ENCODE results near the gene UFD1. TPM values are rescaled to one million over a fixed set of nuclear protein-coding genes. Genes with fewer than 3 reads are reported as not detected.

UFD1 gene
- total and polyA plus RNA-seq, 9 of the 15 experiments (the other 6 are each of a cell fraction or from before 2014, with no cell fraction given): 238 to 645 (median 363) TPM

GRCh38 chr22:19523240-19524169, 44.5 kb upstream of the UFD1 start (continued):
- TF ChIP-seq, protein P1, sequence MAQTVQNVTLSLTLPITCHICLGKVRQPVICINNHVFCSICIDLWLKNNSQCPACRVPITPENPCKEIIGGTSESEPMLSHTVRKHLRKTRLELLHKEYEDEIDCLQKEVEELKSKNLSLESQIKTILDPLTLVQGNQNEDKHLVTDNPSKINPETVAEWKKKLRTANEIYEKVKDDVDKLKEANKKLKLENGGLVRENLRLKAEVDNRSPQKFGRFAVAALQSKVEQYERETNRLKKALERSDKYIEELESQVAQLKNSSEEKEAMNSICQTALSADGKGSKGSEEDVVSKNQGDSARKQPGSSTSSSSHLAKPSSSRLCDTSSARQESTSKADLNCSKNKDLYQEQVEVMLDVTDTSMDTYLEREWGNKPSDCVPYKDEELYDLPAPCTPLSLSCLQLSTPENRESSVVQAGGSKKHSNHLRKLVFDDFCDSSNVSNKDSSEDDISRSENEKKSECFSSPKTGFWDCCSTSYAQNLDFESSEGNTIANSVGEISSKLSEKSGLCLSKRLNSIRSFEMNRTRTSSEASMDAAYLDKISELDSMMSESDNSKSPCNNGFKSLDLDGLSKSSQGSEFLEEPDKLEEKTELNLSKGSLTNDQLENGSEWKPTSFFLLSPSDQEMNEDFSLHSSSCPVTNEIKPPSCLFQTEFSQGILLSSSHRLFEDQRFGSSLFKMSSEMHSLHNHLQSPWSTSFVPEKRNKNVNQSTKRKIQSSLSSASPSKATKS (CRISPR knock-in tag; IDR thresholded peaks at IDR 0.05): no peak
- TF ChIP-seq CBX3 (IDR thresholded peaks at IDR 0.05; ENCODE audit: borderline replicate concordance in 1 of 2, low read length in 2 of 2): no peak
- no peak for TF ChIP-seq ZNF445 (CRISPR knock-in tag; IDR thresholded peaks at IDR 0.05; ENCODE audit: low read depth)
- no peak for TF ChIP-seq ZNF518B (CRISPR knock-in tag; IDR thresholded peaks at IDR 0.05)
- TF ChIP-seq HNRNPL (IDR thresholded peaks at IDR 0.05; ENCODE audit: low read depth, low read length): peak; percentile 90
- no peak for TF ChIP-seq CREB5 (CRISPR knock-in tag; IDR thresholded peaks at IDR 0.05)
- no peak for TF ChIP-seq ATF4 (CRISPR knock-in tag; IDR thresholded peaks at IDR 0.05)
- TF ChIP-seq, protein P2, sequence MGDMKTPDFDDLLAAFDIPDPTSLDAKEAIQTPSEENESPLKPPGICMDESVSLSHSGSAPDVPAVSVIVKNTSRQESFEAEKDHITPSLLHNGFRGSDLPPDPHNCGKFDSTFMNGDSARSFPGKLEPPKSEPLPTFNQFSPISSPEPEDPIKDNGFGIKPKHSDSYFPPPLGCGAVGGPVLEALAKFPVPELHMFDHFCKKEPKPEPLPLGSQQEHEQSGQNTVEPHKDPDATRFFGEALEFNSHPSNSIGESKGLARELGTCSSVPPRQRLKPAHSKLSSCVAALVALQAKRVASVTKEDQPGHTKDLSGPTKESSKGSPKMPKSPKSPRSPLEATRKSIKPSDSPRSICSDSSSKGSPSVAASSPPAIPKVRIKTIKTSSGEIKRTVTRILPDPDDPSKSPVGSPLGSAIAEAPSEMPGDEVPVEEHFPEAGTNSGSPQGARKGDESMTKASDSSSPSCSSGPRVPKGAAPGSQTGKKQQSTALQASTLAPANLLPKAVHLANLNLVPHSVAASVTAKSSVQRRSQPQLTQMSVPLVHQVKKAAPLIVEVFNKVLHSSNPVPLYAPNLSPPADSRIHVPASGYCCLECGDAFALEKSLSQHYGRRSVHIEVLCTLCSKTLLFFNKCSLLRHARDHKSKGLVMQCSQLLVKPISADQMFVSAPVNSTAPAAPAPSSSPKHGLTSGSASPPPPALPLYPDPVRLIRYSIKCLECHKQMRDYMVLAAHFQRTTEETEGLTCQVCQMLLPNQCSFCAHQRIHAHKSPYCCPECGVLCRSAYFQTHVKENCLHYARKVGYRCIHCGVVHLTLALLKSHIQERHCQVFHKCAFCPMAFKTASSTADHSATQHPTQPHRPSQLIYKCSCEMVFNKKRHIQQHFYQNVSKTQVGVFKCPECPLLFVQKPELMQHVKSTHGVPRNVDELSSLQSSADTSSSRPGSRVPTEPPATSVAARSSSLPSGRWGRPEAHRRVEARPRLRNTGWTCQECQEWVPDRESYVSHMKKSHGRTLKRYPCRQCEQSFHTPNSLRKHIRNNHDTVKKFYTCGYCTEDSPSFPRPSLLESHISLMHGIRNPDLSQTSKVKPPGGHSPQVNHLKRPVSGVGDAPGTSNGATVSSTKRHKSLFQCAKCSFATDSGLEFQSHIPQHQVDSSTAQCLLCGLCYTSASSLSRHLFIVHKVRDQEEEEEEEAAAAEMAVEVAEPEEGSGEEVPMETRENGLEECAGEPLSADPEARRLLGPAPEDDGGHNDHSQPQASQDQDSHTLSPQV (IDR thresholded peaks at IDR 0.05): no peak
